GM12874 (cell line): ENCODE measurements around the gene GRB14.

ENCODE experiments used
- CTCF ChIP-seq: IDR thresholded peaks from 2 replicates; pipeline ENCODE4 v1.5.1; 2011; ENCODE audit warnings: low read depth, mild to moderate bottlenecking, control low read depth, low read length, moderate library complexity; ENCODE audit not compliant: insufficient read depth

The GRB14 gene

GRCh38 chr2:164458792-164459191 lies 162.5 kb downstream of the GRB14 start:
- no peak for TF ChIP-seq CTCF

GRCh38 chr2:164457271-164457670 lies 164.0 kb downstream of the GRB14 start:
- TF ChIP-seq CTCF: no peak

GRCh38 chr2:164456619-164457018 lies 164.7 kb downstream of the GRB14 start:
- TF ChIP-seq CTCF: no peak

- no peak for TF ChIP-seq CTCF
Measured at GRCh38 chr2:164453656-164454305, 167.5 kb downstream of the GRB14 start.

GRCh38 chr2:164450278-164450677 lies 171.0 kb downstream of the GRB14 start:
- no peak for TF ChIP-seq CTCF

GRCh38 chr2:164449706-164450105 lies 171.6 kb downstream of the GRB14 start:
- TF ChIP-seq CTCF: no peak

- TF ChIP-seq CTCF: no peak
Measured at GRCh38 chr2:164447660-164448059, 173.6 kb downstream of the GRB14 start.
